Neural crest cell (in vitro differentiated cells): ENCODE data around the gene MAPK1. TPM values are rescaled to one million over a fixed set of nuclear protein-coding genes. Genes with fewer than 3 reads are reported as not detected.

ENCODE experiments used
- DNase-seq: peaks from one replicate; pipeline ENCODE4 v3.0.0; 2021; ENCODE audit warnings: low read depth, mixed read lengths, low spot score
- H3K27ac Mint-ChIP-seq: one replicate; pipeline ENCODE4 v1.8.0; 2021; ENCODE audit warnings: mild to moderate bottlenecking, mixed read lengths; ENCODE audit not compliant: unreplicated experiment
- H3K27me3 Mint-ChIP-seq: 2 replicates; pipeline ENCODE4 v1.8.0; 2021; ENCODE audit warnings: low read depth, mild to moderate bottlenecking, mixed read lengths
- H3K36me3 Mint-ChIP-seq: 2 replicates; pipeline ENCODE4 v1.8.0; 2021; ENCODE audit warnings: low read depth, mild to moderate bottlenecking, mixed read lengths
- H3K4me1 Mint-ChIP-seq: 2 replicates; pipeline ENCODE4 v1.8.0; 2021; ENCODE audit warnings: mixed read lengths
- H3K4me3 Mint-ChIP-seq: one replicate; pipeline ENCODE4 v1.8.0; 2021; ENCODE audit warnings: mild to moderate bottlenecking, mixed read lengths
- H3K9me3 Mint-ChIP-seq: 2 replicates; pipeline ENCODE4 v1.8.0; 2021; ENCODE audit warnings: mixed read lengths
- CTCF ChIP-seq: fragments of 200-600 bp; sonication (generic); conservative IDR thresholded peaks from 2 replicates; pipeline ENCODE4 v1.5.0; 2021; ENCODE audit warnings: antibody characterized with exemption, mild to moderate bottlenecking
- total RNA-seq: library from RNA; stranded (reverse); gene quantifications from 2 replicates; pipeline ENCODE4 v1.2.1, GENCODE V29; 2021

Gene MAPK1
- total RNA-seq, 1 donor from 2014 or later, result 118 TPM

- no peak for TF ChIP-seq CTCF
- Mint-ChIP-seq H3K27ac (no peak overlapping the region), H3K4me3 (no peak overlapping the region), H3K9me3 (no peaks in the 10 kb centered on the region), H3K4me1 (no peaks in the 10 kb centered on the region), H3K36me3 (peaks cover 14% of the 10 kb centered on the region), H3K27me3 (no peaks in the 10 kb centered on the region)
- no peak for DNase-seq
Measured at GRCh38 chr22:21765909-21766529, 101.4 kb downstream of the MAPK1 start.

GRCh38 chr22:21764038-21764804, 103.2 kb downstream of the MAPK1 start:
- Mint-ChIP-seq H3K27me3 (no peaks in the 10 kb centered on the region), H3K4me1 (no peaks in the 10 kb centered on the region), H3K27ac (peak overlapping the region; percentile 27), H3K36me3 (peaks cover 14% of the 10 kb centered on the region), H3K4me3 (no peak overlapping the region), H3K9me3 (no peaks in the 10 kb centered on the region)
- no peak for TF ChIP-seq CTCF
- DNase-seq, result no peak

GRCh38 chr22:21762712-21763581, 104.5 kb downstream of the MAPK1 start:
- DNase-seq, result no peak
- H3K27me3 Mint-ChIP-seq, result no peaks in the 10 kb centered on the region
- peaks cover 12% of the 10 kb centered on the region for H3K36me3 Mint-ChIP-seq
- H3K27ac Mint-ChIP-seq, result no peak overlapping the region
- H3K4me1 Mint-ChIP-seq, result no peaks in the 10 kb centered on the region
- TF ChIP-seq CTCF, result no peak
- no peak overlapping the region for H3K4me3 Mint-ChIP-seq
- no peaks in the 10 kb centered on the region for H3K9me3 Mint-ChIP-seq

GRCh38 chr22:21761994-21762680, 105.3 kb downstream of the MAPK1 start:
- H3K27ac Mint-ChIP-seq, result no peak overlapping the region
- H3K36me3 Mint-ChIP-seq, result peaks cover 12% of the 10 kb centered on the region
- H3K4me3 Mint-ChIP-seq, result no peak overlapping the region
- no peaks in the 10 kb centered on the region for H3K9me3 Mint-ChIP-seq
- H3K27me3 Mint-ChIP-seq, result no peaks in the 10 kb centered on the region
- H3K4me1 Mint-ChIP-seq, result no peaks in the 10 kb centered on the region
- no peak for TF ChIP-seq CTCF
- no peak for DNase-seq

GRCh38 chr22:21761086-21761485, 106.4 kb downstream of the MAPK1 start:
- H3K4me3 Mint-ChIP-seq, result no peak overlapping the region
- peaks cover 6% of the 10 kb centered on the region for H3K36me3 Mint-ChIP-seq
- H3K27ac Mint-ChIP-seq, result no peak overlapping the region
- H3K9me3 Mint-ChIP-seq, result no peaks in the 10 kb centered on the region
- no peak for DNase-seq
- H3K4me1 Mint-ChIP-seq, result no peaks in the 10 kb centered on the region
- TF ChIP-seq CTCF, result no peak
- no peaks in the 10 kb centered on the region for H3K27me3 Mint-ChIP-seq
